Liver (tissue), 9 donors: Measurements from ENCODE around the gene TBCD. TPM values are rescaled to one million over a fixed set of nuclear protein-coding genes. Genes with fewer than 3 reads are reported as not detected.

ENCODE experiments used
- DNase-seq: peaks from one replicate; pipeline ENCODE4 v3.0.0-alpha.2; 2017; ENCODE audit warnings: low spot score
- H3K27ac ChIP-seq, 2 donors: one replicate each; pipeline ENCODE4 v1.7.0; 2013; ENCODE audit warnings: inconsistent platforms in 2 of 2, low read length in 2 of 2, control low read depth in 1 of 2, low read depth in 1 of 2, mild to moderate bottlenecking in 1 of 2
- H3K27me3 ChIP-seq, 4 donors: one replicate each; pipeline versions ENCODE4 v1.6.1 to v1.7.0; 2013; ENCODE audit warnings: low read length in 3 of 4, inconsistent platforms in 1 of 4, mild to moderate bottlenecking in 1 of 4, moderate library complexity in 1 of 4; ENCODE audit not compliant: control insufficient read depth in 4 of 4, insufficient read depth in 4 of 4
- H3K36me3 ChIP-seq, 4 donors: one replicate each; pipeline versions ENCODE4 v1.6.1 to v1.7.0; 2013; ENCODE audit warnings: low read length in 3 of 4, mild to moderate bottlenecking in 3 of 4, low read depth in 1 of 4, moderate library complexity in 1 of 4; ENCODE audit not compliant: control insufficient read depth in 4 of 4, insufficient read depth in 3 of 4
- H3K4me1 ChIP-seq, 4 donors: one replicate each; pipeline versions ENCODE4 v1.6.1 to v1.7.0; 2013; ENCODE audit warnings: low read length in 3 of 4, mild to moderate bottlenecking in 3 of 4, moderate library complexity in 1 of 4; ENCODE audit not compliant: control insufficient read depth in 4 of 4, insufficient read depth in 4 of 4
- H3K4me3 ChIP-seq, 3 donors: one replicate each; pipeline versions ENCODE4 v1.6.1 to v1.7.0; 2013; ENCODE audit warnings: low read length in 3 of 3, control low read depth in 1 of 3, low read depth in 1 of 3, mild to moderate bottlenecking in 1 of 3
- H3K9ac ChIP-seq, 2 donors: one replicate each; pipeline ENCODE4 v1.7.0; 2013; ENCODE audit warnings: low read length in 2 of 2, mild to moderate bottlenecking in 2 of 2, moderate library complexity in 2 of 2, control low read depth in 1 of 2, low read depth in 1 of 2
- H3K9me3 ChIP-seq, 4 donors: one replicate each; pipeline versions ENCODE4 v1.6.1 to v1.7.0; 2013; ENCODE audit warnings: low read length in 3 of 4; ENCODE audit not compliant: control insufficient read depth in 4 of 4
- ATF3 ChIP-seq: IDR thresholded peaks from 2 replicates; pipeline ENCODE4 v1.6.1; 2016; ENCODE audit warnings: antibody characterized with exemption
- FOXA1 ChIP-seq: IDR thresholded peaks from 2 replicates; pipeline ENCODE4 v1.6.1; 2016; ENCODE audit warnings: antibody characterized with exemption
- HNF4G ChIP-seq: IDR thresholded peaks from 2 replicates; pipeline ENCODE4 v1.6.1; 2016; ENCODE audit warnings: antibody characterized with exemption
- NR2F2 ChIP-seq: IDR thresholded peaks from 2 replicates; pipeline ENCODE4 v1.6.1; 2016; ENCODE audit warnings: antibody characterized with exemption
- RAD21 ChIP-seq, 2 donors: IDR thresholded peaks; 2 replicates each; pipeline ENCODE4 v1.6.1; 2016; ENCODE audit warnings: antibody characterized with exemption in 2 of 2, mild to moderate bottlenecking in 2 of 2
- REST ChIP-seq: IDR thresholded peaks from 2 replicates; pipeline ENCODE4 v1.6.1; 2016; ENCODE audit warnings: antibody characterized with exemption, mild to moderate bottlenecking
- RXRA ChIP-seq, 2 donors: IDR thresholded peaks; 2 replicates each; pipeline ENCODE4 v1.6.1; 2017 to 2018; ENCODE audit warnings: antibody characterized with exemption in 2 of 2, mild to moderate bottlenecking in 1 of 2
- ZBTB33 ChIP-seq: IDR thresholded peaks from 2 replicates; pipeline ENCODE4 v1.6.1; 2016; ENCODE audit warnings: antibody characterized with exemption
- WGBS: extraction: QIAGEN DNeasy Blood & Tissue Kit; methylation state at CpG from one replicate; pipeline ENCODE4 v1.1.7; 2013; 5-methylcytosine and 5-hydroxymethylcytosine counted together
- polyA plus RNA-seq, 2 donors: library from polyadenylated mRNA; stranded (reverse) in 1 of 2; unstranded in 1 of 2; fragments of 200-250 nt in 1 of 2; fragments of >200 nt in 1 of 2; fragmentation: Nextera tagmentation in 1 of 2; extraction: Ambion mirVana in 1 of 2; gene quantifications; one replicate each; pipeline versions ENCODE4 v1.2.1 to v1.2.3, GENCODE V29; 2013 to 2015
- total RNA-seq, 2 donors: library from RNA; depleted of rRNA; stranded (reverse); fragments of >200 nt; gene quantifications; one replicate each; pipeline ENCODE4 v1.2.3, GENCODE V29; 2014
- donor health status: healthy.
- donor health status: healthy.
- donor health status: healthy.
- donor health status: healthy.
- donor health status: healthy.

The TBCD gene
- total and polyA plus RNA-seq, 4 donors, result 29.8 to 42.2 (median 33.0) TPM

- TF ChIP-seq REST, result no peak
These were observed 144.5 kb downstream of the TBCD start (continued) for GRCh38 chr17:82896071-82897000.

GRCh38 chr17:82897514-82898249 lies 145.8 kb downstream of the TBCD start:
- no peak for DNase-seq
- Histone ChIP-seq H3K9ac (no peak overlapping the region), H3K27ac (no peak overlapping the region), H3K27me3 (no peaks in the 10 kb centered on the region), H3K9me3 (no peaks in the 10 kb centered on the region), H3K36me3 (peaks cover 0 to 15% (median 6%) of the 10 kb centered on the region in 4 donors), H3K4me1 (peaks cover 0 to 2% (median 0%) of the 10 kb centered on the region in 4 donors), H3K4me3 (no peak overlapping the region)
- WGBS, result 97% methylated on average over 24 of the region's 24 CpGs
- no peak for TF ChIP-seq RAD21 (IDR thresholded peaks at IDR 0.05)
- no peak for TF ChIP-seq FOXA1
- TF ChIP-seq ATF3, result no peak
- no peak for TF ChIP-seq HNF4G
- no peak for TF ChIP-seq RXRA (IDR thresholded peaks at IDR 0.05)
- TF ChIP-seq NR2F2, result no peak
- TF ChIP-seq ZBTB33, result no peak

GRCh38 chr17:82898976-82899514 lies 147.2 kb downstream of the TBCD start:
- TF ChIP-seq RXRA (IDR thresholded peaks at IDR 0.05), result no peak
- Histone ChIP-seq H3K36me3 (peaks cover 0 to 22% (median 7%) of the 10 kb centered on the region in 4 donors), H3K27me3 (no peaks in the 10 kb centered on the region), H3K4me3 (no peak overlapping the region), H3K9me3 (no peaks in the 10 kb centered on the region), H3K27ac (no peak overlapping the region), H3K9ac (no peak overlapping the region), H3K4me1 (no peaks in the 10 kb centered on the region)
- 97% methylated on average over 53 of the region's 53 CpGs for WGBS
- no peak for DNase-seq
